GM21360 (cell line): ENCODE measurements around the gene ALDH3B2.
"Not testable (repeated sequence)": the region's sequence is repeated elsewhere in the genome, so short reads cannot be mapped to it uniquely, and the experiment has no call there.

Source experiments
- ATAC-seq: cut with Tn5 transposase; IDR thresholded peaks from one replicate; pipeline ENCODE4 v1.9.1; 2021; ENCODE audit warnings: mild to moderate bottlenecking, moderate library complexity; ENCODE audit not compliant: unreplicated experiment

ALDH3B2 gene

GRCh38 chr11:67644472-67645418 lies 29.7 kb downstream of the ALDH3B2 start:
- no peak for ATAC-seq

- no peak for ATAC-seq
Measured at GRCh38 chr11:67644042-67644441, 30.4 kb downstream of the ALDH3B2 start.

GRCh38 chr11:67642173-67643120 lies 32.0 kb downstream of the ALDH3B2 start:
- no peak for ATAC-seq

GRCh38 chr11:67641338-67642172 lies 32.9 kb downstream of the ALDH3B2 start:
- ATAC-seq, result no peak

GRCh38 chr11:67640758-67641337 lies 33.6 kb downstream of the ALDH3B2 start:
- ATAC-seq, result no peak

GRCh38 chr11:67640021-67640757 lies 34.2 kb downstream of the ALDH3B2 start:
- no peak for ATAC-seq

- no peak for ATAC-seq
Measured at GRCh38 chr11:67639438-67639859, 35.0 kb downstream of the ALDH3B2 start, which contains the start of gene TBX10. TBX10 (minus strand) TSS chr11:67639763; CDS start chr11:67639472, 291 bp downstream.

GRCh38 chr11:67638535-67639437 lies 35.6 kb downstream of the ALDH3B2 start:
- no peak for ATAC-seq

- not testable (repeated sequence) for ATAC-seq
Measured at GRCh38 chr11:67637441-67637840, 37.0 kb downstream of the ALDH3B2 start.

- ATAC-seq, result no peak
Measured at GRCh38 chr11:67636962-67637361, 37.5 kb downstream of the ALDH3B2 start.

GRCh38 chr11:67635231-67635521 lies 39.2 kb downstream of the ALDH3B2 start:
- ATAC-seq, result no peak

GRCh38 chr11:67634366-67635230 lies 39.8 kb downstream of the ALDH3B2 start:
- no peak for ATAC-seq

GRCh38 chr11:67633758-67634365 lies 40.6 kb downstream of the ALDH3B2 start:
- ATAC-seq, result no peak

GRCh38 chr11:67632982-67633755 lies 41.3 kb downstream of the ALDH3B2 start:
- ATAC-seq, result no peak

GRCh38 chr11:67632175-67632981 lies 42.0 kb downstream of the ALDH3B2 start:
- ATAC-seq, result no peak

- no peak for ATAC-seq
Measured at GRCh38 chr11:67631853-67632174, 42.6 kb downstream of the ALDH3B2 start.
